GM21423 (cell line): ENCODE measurements around the gene MYCBP2.
"Not testable (repeated sequence)": the region's sequence is repeated elsewhere in the genome, so short reads cannot be mapped to it uniquely, and the experiment has no call there.

Source experiments
- ATAC-seq: cut with Tn5 transposase; IDR thresholded peaks from one replicate; pipeline ENCODE4 v1.9.1; 2021; ENCODE audit warnings: mild to moderate bottlenecking, moderate library complexity; ENCODE audit not compliant: unreplicated experiment

MYCBP2 gene

DNA sequence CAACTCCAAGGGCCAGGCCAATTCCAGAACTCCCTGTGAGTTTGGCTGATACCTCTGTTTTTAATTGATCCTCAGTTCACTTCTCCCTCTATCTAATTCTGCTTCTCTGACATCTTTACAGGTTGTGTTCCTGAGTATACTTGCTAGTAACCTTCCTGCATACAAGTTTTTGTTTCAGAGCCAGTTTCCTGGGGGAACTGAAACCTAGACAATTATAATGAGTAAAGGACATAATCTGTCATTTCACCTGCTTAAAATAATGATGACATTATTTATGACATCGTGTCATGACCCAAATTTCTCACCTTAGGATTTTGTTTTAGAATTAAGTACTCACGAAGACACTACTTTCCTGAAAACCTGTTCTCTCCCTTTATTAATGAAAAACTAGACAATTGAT, 12.5 kb upstream of the MYCBP2 start:
- peak; percentile 64 for ATAC-seq

DNA sequence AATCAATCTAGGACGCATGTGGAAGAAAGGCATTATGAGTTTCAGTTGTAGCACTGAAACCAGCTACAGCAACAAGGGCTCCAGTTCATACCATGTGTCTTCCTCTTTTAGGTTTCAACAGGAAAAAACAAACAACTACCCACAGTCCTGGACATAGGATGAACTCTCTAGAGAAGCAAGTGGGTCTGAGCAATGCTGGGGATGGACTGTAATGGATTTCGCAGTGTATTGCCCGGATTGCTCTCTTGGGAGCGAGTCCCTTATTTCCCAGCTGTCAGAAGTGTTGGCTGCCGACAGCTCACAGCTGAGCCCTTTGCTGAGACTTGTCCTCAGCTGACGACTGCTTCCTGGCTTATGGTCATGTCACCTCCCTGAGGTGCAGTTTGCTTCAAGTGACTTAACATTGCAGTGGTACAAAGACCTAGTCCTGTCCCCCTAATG, 12.1 kb upstream of the MYCBP2 start:
- peak; percentile 67 for ATAC-seq

DNA sequence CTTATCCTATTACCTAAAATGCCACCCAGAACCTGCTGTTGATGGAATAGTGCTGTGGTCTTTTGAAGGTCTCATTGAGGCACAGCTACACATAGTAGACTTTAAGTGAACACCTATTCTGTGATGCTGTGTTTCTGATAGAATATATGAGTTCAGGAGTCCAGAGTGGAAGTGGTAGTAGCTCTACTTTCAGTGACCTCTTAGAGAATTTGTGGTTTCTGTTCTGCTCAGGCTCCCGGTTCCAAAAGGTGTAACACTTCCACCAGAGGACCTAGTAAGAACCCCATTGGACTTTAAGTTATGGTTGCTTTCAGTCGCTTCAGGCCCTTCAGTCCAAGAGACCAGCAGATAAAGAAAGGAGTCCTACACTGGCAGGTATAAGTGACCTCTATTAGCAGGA, 11.4 kb upstream of the MYCBP2 start:
- ATAC-seq, result peak; percentile 33

DNA sequence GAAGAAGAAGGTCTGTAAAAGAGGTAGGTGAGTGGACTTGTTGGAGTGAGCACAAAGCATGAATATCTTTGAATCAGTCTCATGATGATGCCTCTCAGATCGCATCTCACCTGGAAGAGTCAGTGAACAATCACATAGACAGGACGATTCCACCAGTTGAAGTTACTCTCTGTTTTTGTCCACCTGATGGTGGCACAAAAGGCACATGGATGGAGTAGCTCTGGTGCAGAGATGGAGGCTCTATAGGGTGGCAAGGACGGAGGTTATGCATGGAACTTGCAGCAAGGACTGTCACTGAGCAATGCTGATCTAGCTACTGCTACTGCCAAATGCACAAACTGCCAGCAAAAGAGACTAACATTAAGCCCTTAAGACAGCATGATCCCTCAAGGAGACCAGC, 10.3 kb upstream of the MYCBP2 start:
- no peak for ATAC-seq

DNA sequence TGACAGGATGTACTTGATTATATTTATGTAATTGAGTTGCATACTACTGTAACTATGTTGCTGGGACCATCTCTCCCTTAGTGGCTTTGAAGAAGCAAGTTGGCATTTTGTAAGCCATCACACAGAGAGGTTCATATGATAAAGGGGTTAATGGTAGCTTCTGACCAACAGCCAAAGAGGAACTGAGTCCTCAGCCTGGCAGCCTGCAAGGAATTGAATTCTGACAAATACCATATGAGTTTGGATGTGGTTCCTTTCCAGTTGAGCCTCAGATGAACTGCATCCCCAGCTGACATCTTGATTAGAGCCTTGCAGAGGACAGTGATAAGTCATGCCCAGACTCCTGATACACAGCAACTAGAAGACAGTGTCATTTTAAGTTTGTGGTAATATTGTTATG, 8.6 kb upstream of the MYCBP2 start:
- no peak for ATAC-seq

DNA sequence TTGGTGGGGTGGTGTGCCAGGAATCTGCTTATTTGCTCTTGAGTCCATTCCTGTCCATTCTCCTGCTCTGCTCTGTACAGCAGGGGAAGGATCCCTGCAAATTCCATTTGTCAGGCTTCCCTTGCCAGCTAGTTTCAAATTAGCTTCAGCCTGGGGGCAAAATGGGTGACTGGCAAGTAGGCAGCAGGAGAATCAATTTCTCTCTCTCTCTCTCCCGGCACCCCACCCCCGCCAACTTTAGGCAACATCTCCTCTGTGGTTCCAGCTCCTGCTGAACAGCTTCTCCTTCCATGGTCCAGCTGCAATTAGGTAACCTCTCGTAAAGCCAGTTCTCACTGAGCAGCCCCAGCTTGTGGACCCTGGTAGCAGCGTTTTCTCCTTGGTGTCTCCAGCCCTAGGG, 6.7 kb upstream of the MYCBP2 start:
- ATAC-seq, result no peak

DNA sequence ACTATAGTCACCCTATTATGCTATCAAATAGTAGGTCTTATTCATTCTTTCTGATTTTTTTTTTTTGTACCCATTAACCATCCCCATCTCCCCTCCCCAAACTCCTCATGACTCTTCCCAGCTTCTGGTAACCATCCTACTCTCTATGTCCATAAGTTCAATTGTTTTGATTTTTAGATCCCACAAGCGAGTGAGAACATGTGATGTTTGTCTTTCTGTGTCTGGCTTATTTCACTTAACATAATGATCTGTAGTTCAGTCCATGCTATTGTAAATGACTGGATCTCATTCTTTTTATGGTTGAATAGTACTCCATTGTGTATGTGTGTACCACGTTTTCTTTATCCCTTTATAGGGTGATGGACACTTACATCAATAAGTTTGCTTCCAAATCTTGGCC, 4.5 kb upstream of the MYCBP2 start:
- no peak for ATAC-seq

DNA sequence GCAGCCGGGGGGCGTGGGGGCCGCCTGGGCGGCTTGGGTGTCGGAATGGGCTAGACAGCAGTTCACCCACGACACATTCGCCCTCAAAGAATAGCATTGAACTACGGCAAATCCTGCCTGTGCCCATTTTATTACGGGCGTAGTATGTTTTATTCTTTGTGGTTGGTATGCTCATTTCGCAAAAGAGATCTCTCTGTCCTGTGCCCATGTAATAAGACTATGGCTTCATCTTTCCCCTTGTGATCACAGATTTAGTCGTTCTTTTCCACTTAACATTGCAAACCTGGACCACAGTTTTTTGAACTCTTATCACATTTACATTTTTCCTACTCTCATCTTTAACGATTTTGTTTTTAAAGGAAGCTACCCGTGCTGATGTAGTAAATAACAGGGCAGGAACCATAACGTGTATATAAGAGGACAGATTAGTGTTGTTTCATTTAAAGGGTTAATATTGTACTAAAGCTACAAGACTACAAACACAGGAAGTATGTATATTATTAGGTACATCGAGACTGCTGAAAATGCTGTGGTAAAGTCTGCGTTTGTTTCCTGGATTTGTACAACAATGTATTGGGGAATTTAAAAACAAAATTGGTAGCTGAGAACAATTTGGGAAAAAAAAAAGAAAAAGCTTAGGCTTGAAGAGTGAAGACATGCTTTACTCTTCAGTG, 3.2 kb upstream of the MYCBP2 start:
- no peak for ATAC-seq

DNA sequence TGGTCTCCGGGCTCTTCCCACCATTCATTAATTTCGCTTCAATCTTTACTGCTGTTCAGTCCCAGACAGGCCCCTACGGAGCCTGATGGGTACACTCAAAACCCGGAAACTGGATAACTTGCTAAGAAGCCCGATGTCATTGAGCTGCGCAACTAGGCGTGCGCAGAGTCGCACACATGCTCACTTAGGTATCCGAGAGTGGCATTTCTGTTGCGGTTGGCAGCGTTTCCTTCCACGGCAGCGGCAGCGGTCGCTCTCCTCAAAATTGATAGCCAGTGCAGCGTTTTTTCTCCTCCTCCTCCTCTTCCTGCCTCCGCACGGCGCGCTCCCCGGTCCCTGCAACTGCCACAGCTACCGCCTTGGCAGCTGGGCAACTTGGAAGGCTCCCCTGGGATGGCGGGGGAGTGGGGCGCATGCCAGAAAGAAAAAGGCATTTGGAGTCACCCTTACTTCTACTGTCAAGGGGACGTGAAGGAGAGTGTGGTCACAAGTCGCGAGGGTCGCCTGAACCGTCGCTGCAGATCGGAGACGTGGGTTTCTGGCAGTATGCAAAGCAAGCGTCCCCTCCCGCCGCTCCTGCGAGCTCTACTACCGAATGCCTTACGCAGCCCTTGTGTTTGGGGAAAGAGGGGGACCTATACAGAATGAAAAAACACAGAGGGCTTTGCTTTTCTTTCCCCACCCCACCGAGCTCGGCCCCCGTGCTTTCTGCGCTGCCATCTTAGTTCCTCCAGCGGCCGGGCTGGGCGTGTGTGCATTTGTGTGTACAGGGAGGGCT, 2.4 kb upstream of the MYCBP2 start:
- peak; percentile 64 for ATAC-seq

DNA sequence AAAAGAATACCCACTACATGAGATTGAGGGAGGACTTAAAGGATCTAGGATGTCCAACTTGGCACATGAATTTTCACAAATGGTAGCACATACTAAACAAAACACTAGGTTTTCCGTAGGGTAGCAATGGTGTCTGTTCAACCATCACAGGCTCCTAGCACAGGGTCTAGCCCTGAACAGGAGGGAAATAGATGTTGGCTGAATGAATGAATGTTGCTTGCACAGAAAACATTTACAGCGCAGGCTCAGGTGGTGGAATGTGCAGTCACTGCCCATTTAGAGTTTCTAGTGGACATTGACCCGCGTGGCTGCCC, 1.9 kb upstream of the MYCBP2 start:
- peak; percentile 5 for ATAC-seq

DNA sequence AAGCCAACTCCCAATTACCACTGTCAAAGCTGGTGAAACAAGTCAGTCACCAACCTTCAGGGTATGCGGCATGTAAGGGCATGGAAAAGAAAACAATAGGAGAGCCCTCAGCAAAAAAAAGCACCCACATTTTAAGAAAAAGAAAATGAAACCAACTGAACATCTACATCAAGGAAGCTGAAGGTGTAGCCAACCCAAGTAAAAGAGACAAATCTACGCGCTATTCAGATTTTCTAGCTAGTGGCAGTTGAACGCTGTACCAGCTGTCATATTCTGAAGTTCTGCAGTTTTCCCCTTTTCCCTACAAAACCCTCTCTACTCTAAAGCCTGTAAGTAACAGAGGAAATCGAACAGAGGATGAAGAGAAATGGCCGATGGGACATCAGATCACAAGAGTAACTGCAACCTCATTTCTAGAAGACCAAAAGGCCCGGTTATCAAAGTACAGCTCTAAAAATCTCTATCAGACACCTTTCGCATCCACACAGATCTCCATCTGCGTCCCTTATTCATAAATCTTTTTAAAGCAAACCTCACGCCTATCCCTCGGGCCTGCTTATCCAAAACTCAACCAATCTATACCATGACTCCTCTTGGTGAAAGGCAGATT, 1.4 kb downstream of the MYCBP2 start:
- no peak for ATAC-seq

DNA sequence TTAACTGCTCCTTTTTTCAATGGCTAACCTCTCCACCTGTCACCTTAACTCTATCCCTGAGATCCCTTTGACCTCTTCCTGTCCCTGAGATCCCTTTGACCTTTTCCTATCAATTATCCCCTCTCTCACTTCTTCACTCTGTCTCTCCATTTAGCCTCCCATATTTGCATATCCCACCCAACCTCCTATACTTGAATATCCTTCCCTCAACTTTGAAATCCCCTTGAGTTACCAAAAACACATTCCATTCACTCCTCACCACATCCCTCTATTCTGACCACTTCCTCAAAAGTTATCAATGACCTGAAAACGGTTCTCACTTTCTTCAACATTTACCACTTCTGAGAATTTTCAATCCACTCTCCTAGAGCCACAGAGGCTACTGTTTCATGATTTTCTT, 3.0 kb downstream of the MYCBP2 start:
- ATAC-seq, result no peak

DNA sequence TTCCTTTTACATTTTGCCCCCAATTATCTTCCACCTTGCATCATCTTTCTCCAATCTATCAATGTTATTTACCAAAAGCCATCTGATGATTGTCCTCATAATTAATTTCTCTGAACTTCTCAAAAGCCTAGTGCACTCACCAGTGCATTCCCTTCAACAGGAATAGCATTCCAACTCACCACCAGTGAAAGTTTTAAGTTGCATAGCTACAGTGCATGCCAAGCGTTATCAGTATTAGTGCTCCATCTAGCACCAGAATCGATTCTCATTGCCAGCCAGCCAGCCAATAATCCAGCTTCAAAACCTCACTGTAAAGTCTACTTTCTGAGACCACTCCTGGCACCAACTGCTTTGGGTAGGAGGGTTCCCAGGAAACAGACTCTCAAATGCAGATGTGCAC, 7.4 kb downstream of the MYCBP2 start:
- ATAC-seq, result no peak

DNA sequence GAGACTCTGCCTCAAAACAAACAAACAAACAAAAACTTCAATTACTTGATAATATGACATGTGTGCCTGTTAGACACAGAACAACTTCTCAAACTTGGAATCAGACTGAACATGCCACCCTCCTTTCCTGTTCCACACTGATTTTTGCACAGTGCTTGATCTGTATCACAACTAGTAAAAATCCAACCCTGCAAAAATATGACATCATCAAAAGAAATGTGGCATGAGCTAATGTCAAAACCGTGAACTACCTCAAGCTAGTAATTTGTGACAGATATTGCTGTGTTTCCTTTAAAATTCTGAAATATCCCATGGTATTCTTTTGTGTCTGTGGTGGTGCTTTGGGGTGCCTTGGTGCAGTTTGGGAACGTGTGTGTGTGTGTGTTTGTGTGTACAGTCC, 8.2 kb downstream of the MYCBP2 start:
- no peak for ATAC-seq

DNA sequence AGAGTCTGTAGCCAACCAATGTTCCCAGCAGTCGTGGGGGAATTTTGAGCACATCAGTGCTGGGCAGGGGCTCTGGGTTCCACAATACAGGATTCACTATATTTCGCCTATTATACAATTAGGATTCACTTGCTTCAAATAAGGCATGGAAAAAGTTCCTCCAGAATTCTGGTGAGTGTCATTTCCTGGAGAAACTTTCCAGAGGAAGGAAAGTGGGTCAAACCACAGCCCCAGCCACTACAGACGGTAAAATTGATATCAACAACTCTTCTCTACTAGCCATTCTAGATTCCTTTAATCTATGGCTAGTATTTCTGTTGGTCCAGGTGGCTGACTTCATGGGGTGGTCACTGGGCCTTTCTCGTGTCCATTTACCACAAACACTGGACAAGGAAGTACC, 10.5 kb downstream of the MYCBP2 start:
- ATAC-seq, result no peak

DNA sequence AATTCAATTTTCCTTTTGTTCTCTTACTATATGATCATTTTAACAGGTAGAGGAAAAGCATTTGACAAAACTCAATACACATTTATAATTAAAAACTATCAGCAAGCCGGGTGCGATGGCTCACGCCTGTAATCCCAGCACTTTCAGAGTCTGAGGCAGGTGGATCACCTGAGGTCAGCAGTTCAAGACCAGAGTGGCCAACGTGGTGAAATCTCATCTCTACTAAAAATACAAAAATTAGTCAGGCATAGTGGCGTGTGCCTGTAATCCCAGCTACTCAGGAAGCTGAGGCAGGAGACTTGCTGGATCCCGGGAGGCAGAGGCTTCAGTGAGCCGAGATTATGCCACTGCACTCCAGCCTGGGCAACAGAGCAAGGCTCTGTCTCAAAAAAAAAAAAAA, 11.4 kb downstream of the MYCBP2 start:
- ATAC-seq, result not testable (repeated sequence)

DNA sequence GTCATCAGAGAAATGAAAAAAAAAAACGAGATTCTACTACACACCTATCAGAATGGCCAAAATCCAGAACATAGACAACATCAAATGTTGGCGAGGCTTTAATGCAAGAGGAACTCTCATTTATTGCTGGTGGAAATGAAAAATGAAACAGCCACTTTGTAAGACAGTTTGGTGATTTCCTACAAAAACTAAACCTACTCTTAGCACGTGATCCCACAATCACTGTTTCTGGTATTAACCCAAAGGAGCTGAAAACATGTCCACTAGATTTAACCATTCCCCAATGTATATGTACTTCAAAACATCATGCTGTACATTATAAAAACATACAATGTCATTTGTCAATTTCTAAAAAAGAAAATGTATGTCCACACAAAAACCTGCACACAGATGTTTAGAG, 13.0 kb downstream of the MYCBP2 start:
- ATAC-seq, result no peak

DNA sequence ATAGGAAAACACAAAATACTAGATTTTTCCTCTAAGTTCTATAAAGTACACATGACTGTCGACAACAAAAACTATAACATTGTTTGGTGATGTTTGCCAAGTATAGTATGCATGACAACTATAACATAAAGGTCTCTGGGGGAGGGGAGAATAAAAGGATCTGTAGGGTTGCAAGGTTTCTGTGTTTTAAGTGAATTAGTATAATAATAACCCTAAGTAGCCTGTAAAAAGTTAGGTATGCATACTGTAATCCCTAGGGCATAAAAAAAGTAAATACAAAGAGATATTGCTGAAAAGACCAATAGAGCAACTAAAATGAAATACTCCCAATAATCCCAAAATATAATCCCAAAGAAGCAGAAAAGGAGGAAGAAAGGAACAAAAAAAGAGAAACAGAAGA, 14.6 kb downstream of the MYCBP2 start:
- ATAC-seq, result no peak

DNA sequence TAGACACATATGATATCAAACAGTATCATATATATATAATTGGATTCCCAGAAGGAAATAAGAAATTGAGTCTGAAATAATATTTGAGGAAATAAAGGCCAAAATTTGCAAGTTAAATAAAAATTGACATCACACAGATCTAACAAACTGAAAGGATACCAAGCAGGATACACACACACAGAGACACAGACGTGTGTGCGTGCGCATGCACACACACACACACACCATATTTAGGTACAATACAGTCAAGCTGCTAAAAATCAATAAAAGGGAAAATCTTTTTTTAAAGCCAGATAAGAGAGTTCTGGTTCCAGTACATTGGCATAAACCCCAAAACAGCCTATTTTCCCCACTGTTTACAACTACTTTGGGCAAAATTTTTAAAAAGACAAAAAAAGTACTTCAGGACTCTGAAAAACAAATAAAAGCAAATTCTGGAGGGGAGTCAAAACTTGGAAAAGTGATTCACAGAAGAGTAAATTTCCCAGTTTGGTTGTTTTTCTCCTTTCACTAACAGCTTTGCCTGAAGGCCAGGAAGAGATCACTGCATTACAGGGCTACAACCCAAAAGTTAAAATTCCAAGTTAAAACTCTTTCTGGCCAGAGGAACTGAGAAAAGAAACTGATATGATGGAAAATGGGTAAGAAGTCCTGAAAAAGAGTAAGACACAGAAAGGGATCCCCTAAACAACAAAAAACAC, 16.2 kb downstream of the MYCBP2 start:
- no peak for ATAC-seq

DNA sequence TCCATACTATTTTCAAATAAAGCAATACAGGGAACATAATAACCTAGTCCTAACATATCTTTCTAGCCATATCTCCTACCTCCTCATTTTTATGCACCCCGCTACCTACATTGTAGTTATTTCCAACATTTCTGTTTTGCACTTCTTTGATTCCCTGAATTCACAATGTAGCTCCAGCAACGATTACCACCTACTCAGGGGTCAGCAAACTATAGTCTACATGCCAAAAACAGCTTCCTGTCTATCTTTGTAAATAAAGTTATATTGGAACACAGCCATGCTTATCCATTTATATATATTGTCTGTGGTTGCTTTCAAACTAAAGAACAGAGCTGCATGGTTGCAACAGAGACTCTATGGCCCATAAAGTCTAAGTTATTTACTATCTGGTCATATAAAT, 16.7 kb downstream of the MYCBP2 start:
- ATAC-seq, result no peak

DNA sequence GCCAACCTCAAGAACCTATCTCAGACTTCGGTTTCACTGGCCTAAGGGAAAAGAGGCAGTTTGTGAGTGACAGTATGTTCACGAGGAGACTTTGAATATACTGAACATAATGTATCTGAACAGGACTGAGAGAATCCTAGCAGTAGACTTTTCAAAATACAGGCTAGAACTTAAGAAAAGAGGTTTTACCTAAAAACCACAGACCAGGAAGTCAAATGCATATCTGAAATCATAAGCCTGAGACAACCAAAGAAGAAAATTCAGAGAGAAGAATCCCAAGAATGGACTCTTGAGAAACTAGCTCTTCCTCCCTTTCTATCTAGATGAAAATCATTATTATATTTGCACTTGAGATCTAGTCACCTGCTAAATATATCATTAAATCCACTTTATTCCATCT, 17.6 kb downstream of the MYCBP2 start:
- ATAC-seq, result no peak

DNA sequence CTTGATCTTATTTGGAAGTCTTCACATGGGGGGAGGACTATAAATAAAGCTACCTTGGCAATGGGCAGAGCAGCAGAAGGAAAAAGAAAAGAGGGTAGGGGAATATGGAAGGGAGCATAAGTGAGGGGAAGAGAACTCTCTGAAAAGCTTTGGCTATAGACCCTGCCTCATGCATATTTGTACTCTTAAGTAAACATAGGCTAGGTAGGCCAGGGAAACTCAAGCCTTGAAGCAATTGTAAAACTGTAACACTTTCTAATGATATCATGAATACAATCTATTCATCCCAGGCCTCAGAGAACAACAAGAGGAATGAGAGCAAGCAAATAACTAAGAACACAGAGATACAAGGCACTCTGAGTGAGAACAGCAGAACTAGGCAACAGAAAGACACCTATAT, 20.4 kb downstream of the MYCBP2 start:
- no peak for ATAC-seq
